ENCODE measurements around the gene GIPR. TPM values are rescaled to one million over a fixed set of nuclear protein-coding genes. Genes with fewer than 3 reads are reported as not detected.

GIPR gene
- total RNA-seq, 1 donor from 2014 or later, result not detected

DNA sequence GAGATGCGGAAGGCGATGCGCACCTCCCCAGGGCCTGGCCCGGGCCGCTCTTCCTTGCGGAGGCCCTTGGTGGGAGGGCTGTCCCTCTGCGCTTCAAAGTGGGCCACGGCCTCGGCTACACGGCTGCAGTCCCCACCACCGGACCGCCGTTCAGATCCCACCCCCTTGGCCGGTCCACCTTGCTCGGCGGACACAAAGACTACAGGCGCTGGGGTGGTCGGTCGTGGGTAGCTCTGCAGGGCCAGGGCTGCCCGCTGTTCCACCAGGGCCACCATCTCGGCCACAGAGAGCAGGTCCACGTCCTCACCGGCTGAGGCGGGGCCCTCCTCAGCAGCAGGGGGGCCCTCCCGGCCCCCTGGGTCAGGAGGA is 44.7 kb downstream of the GIPR start:
- Histone ChIP-seq H3K27ac (no peak overlapping the region), H2AFZ (replicated peaks) (no peak overlapping the region), H3K9me3 (ENCODE audit: low read depth) (no peaks in the 10 kb centered on the region), H3K27me3 (no peaks in the 10 kb centered on the region), H3F3A (ENCODE audit: low read depth) (peaks cover 8% of the 10 kb centered on the region), H3K36me3 (no peaks in the 10 kb centered on the region), H3K9ac (no peak overlapping the region), H3K79me2 (ENCODE audit: low read depth) (peaks cover 60% of the 10 kb centered on the region), H4K20me1 (ENCODE audit: low read depth) (peaks cover 7% of the 10 kb centered on the region), H3K4me2 (no peak overlapping the region), H3K4me1 (no peaks in the 10 kb centered on the region), H3K4me3 (no peak overlapping the region)
- H3K4me3 Mint-ChIP-seq, result no peak overlapping the region
- no peaks in the 10 kb centered on the region for H3K9me3 Mint-ChIP-seq
- peaks cover 12% of the 10 kb centered on the region for H3K27me3 Mint-ChIP-seq (ENCODE audit: insufficient read depth, low read depth)
- DNase-seq (ENCODE audit: low spot score), result no peak
- TF ChIP-seq EZH2phosphoT487 (IDR thresholded peaks at IDR 0.05), result no peak
- TF ChIP-seq EZH2 (IDR thresholded peaks at IDR 0.05), result no peak
- TF ChIP-seq, protein P1, sequence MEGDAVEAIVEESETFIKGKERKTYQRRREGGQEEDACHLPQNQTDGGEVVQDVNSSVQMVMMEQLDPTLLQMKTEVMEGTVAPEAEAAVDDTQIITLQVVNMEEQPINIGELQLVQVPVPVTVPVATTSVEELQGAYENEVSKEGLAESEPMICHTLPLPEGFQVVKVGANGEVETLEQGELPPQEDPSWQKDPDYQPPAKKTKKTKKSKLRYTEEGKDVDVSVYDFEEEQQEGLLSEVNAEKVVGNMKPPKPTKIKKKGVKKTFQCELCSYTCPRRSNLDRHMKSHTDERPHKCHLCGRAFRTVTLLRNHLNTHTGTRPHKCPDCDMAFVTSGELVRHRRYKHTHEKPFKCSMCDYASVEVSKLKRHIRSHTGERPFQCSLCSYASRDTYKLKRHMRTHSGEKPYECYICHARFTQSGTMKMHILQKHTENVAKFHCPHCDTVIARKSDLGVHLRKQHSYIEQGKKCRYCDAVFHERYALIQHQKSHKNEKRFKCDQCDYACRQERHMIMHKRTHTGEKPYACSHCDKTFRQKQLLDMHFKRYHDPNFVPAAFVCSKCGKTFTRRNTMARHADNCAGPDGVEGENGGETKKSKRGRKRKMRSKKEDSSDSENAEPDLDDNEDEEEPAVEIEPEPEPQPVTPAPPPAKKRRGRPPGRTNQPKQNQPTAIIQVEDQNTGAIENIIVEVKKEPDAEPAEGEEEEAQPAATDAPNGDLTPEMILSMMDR (IDR thresholded peaks at IDR 0.05), result no peak
- H3K4me1 Mint-ChIP-seq, result peaks cover 31% of the 10 kb centered on the region
- H3K27ac Mint-ChIP-seq, result no peak overlapping the region
- peaks cover 10% of the 10 kb centered on the region for H3K36me3 Mint-ChIP-seq

DNA sequence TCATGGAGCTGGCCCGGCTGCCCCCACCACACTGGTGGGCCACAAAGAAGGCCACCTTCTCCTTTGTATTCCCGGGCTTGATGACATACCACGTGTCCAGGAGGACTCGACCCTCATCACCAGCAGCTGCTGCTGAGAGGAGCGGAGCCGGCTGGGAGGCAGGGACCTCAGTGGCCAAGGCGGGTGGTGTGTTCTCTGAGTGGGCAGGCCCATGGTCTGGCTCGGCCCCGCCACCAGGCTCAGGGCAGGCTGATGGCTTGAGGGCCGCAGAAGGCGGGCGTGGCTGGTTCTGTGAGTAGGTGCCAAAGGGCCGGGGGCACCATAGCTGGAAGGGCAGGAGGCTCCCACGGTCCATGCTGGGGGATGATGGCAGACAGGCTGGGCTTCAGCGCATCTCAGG is 45.1 kb downstream of the GIPR start:
- H3K4me1 Mint-ChIP-seq, result peaks cover 34% of the 10 kb centered on the region
- Histone ChIP-seq H3F3A (ENCODE audit: low read depth) (peaks cover 12% of the 10 kb centered on the region), H3K79me2 (ENCODE audit: low read depth) (peaks cover 60% of the 10 kb centered on the region), H2AFZ (replicated peaks) (no peak overlapping the region), H3K4me2 (no peak overlapping the region), H3K4me3 (no peak overlapping the region), H3K27ac (no peak overlapping the region), H3K27me3 (no peaks in the 10 kb centered on the region), H3K4me1 (no peaks in the 10 kb centered on the region), H3K9me3 (ENCODE audit: low read depth) (no peaks in the 10 kb centered on the region), H3K9ac (no peak overlapping the region), H3K36me3 (no peaks in the 10 kb centered on the region), H4K20me1 (ENCODE audit: low read depth) (peaks cover 7% of the 10 kb centered on the region)
- H3K9me3 Mint-ChIP-seq, result no peaks in the 10 kb centered on the region
- DNase-seq (ENCODE audit: low spot score), result no peak
- no peak overlapping the region for H3K27ac Mint-ChIP-seq
- H3K27me3 Mint-ChIP-seq (ENCODE audit: insufficient read depth, low read depth), result peaks cover 12% of the 10 kb centered on the region
- peaks cover 10% of the 10 kb centered on the region for H3K36me3 Mint-ChIP-seq
- no peak for TF ChIP-seq EZH2 (IDR thresholded peaks at IDR 0.05)
- no peak for TF ChIP-seq EZH2phosphoT487 (IDR thresholded peaks at IDR 0.05)
- TF ChIP-seq, protein P1 (IDR thresholded peaks at IDR 0.05), result no peak
- H3K4me3 Mint-ChIP-seq, result no peak overlapping the region

DNA sequence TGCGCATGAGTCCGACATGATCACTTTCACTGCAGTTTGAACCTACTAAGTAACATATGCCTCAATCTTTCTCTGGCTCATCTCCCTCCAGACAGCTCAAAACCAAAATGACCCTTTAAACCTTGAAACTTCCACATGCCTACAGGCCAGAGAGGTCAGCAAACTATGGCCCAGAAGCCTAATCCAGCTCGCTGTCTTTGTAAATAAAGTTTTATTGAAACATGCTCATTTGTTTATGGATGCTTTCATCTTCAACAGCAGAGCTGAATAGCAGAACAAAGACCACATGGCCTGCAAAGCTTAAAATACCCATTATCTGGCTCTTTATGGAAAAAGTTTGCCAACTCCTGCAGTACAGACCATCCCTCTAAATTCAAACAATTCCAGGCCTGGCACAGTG is 47.1 kb downstream of the GIPR start:
- H3K4me3 ChIP-seq, result no peak overlapping the region
- H3F3A ChIP-seq (ENCODE audit: low read depth), result peaks cover 18% of the 10 kb centered on the region
- no peaks in the 10 kb centered on the region for H3K4me1 ChIP-seq
- peaks cover 7% of the 10 kb centered on the region for H4K20me1 ChIP-seq (ENCODE audit: low read depth)
- H3K27me3 ChIP-seq, result no peaks in the 10 kb centered on the region
- no peaks in the 10 kb centered on the region for H3K36me3 ChIP-seq
- no peak overlapping the region for H3K4me3 Mint-ChIP-seq
- H3K27me3 Mint-ChIP-seq (ENCODE audit: insufficient read depth, low read depth), result peaks cover 15% of the 10 kb centered on the region
- TF ChIP-seq EZH2 (IDR thresholded peaks at IDR 0.05) (no peak), EZH2phosphoT487 (IDR thresholded peaks at IDR 0.05) (no peak)
- TF ChIP-seq, protein P1 (IDR thresholded peaks at IDR 0.05), result no peak
- H3K36me3 Mint-ChIP-seq, result peaks cover 20% of the 10 kb centered on the region
- no peak overlapping the region for H3K27ac ChIP-seq
- peaks cover 40% of the 10 kb centered on the region for H3K4me1 Mint-ChIP-seq
- no peak for DNase-seq (ENCODE audit: low spot score)
- no peak overlapping the region for H3K9ac ChIP-seq
- peaks cover 76% of the 10 kb centered on the region for H3K79me2 ChIP-seq (ENCODE audit: low read depth)
- H3K27ac Mint-ChIP-seq, result peak overlapping the region; percentile 22
- no peak overlapping the region for H3K4me2 ChIP-seq
- no peaks in the 10 kb centered on the region for H3K9me3 Mint-ChIP-seq
- no peak overlapping the region for H2AFZ ChIP-seq (replicated peaks)
- H3K9me3 ChIP-seq (ENCODE audit: low read depth), result no peaks in the 10 kb centered on the region
